ENCODE data around the gene DDX39B.
"Not testable (repeated sequence)": the region's sequence is repeated elsewhere in the genome, so short reads cannot be mapped to it uniquely, and the experiment has no call there.

The DDX39B gene

DNA sequence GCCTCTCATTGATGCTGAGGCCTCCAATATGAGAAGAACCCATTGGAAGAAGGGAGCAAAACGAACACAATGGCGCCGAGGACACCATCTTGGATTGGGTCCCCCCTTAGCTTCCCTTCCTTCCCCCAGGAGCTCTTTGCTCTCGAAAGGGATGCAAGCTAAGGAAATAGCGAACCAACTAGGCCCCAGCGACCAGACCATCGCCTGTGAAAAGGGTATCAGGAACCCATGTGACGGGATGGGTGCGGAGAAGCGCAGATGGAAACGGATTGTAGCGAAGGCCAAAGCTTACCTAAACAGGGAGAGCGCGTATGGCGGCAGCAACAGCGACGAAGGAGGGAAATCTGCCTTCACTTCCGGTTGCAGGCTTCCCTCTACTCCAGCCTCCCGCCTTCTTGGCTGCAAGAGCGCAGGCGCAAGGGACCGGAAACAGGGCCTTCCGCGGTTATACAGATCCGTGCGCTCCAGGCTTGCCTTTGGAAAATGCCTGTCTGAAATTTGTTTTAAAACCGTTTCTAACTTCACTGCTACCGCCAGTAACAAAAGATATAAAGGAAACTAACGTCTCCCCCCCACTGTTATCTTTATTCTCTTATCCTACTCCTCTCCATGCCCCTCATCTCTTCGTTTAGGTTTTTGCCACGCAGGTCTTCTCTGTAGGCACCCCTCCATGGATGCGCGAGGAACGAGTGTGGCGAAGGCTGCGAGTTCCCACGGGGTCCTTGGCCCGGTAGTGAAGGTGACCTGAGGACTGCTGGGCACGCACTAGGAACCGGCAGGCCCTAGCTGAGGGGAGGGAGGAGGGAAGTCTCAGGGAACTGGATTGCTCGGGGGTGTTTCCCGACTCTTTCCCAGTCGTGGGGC is at the start of gene DDX39B:
DDX39B (minus strand) TSS at position 346 of the 864 bp plus-strand sequence. CDS start 1,471 bp downstream, outside the sequence.
- peak; percentile 83 for DNase-seq

DNA sequence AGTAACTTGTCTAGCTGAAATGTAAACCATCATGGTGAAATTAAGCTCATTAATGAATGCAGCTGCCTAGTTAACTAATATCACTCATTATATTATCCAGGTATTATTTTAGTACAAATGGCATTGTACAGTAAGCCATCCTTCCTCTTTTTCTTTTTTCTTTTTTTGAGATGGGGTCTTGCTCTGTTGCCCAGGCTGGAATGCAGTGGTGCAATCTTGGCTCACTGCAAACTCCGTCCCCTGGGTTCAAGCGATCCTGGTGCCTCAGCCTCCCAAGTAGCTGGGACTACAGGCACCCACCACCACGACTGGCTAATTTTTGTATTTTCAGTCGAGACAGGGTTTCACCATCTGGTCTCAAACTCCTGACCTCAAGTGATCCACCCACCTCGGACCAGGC is 48.9 kb upstream of the DDX39B start:
- DNase-seq, result not testable (repeated sequence)

DNA sequence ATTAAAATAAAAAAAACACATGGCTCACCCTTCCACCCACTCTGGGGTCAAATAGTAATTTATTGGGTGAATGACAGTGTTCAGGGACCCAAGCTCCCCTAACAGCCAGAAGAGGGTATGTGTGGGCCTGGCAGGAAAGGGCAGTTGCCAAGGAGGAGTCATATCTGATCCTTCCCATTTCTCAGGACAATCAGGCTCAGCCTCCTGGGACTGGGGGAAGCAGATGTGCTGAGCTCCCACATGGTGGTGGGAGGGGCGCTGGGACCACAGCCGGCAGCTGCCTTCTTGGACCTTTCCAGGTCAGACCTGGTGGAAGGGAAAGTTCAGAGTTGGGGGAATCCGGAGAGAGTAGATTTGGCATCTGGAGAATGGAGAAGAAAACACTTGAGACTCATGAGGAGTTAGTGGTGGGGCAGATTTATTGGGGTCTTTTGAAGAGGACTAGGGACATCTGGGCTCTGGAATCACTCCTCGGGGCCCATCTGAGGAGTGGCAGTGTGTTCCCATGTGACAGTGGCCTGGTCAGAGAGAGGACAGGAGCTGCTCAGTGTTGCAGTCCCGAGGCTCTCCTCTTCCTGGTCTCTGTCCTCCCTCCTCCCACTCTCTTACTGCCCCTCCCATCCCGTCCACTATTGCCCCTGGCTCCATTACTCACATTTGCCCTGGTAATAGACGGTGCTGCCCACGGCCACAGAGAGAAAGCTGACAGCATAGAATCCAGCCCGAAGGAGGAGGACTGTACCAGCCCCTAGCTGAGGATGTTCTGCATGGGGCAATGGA is 47.3 kb upstream of the DDX39B start:
- DNase-seq, result no peak

DNA sequence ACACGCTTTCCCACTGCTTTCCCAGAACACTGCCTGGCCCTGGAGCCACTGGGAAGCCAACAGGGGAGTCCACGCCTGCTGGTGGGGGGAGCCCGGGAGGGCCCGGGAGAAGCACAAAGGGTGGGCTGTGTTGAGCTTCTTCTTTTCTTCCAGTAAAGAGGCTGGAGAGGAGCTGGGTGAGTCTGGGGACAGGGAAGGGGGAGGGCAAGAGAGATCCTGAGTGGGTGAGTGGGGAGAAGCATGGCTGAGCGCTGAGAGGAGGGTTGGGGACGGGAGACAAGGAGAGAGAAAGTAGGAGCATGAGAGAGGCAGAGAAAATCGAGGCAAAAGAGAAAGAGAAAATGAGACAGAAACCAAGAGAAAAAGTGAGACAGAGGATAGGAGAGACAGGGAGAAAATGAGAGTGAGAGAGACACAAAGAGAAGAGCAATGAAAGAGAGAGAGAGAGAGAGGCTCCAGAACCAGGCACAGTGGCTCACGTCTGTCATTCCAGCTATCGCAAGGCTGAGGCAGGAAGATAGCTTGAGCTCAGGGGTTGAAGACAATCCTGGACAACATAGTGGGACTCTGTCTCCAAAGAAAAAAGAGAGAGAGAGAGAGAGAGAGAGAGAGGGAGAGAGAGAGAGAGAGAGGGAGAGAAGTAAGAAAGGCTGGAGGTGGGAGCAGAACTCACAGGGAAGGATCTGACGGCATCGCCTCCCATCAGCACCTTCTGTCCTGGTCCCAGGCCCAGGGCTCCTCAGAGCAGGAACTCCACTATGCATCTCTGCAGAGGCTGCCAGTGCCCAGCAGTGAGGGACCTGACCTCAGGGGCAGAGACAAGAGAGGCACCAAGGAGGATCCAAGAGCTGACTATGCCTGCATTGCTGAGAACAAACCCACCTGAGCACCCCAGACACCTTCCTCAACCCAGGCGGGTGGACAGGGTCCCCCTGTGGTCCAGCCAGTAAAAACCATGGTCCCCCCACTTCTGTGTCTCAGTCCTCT is 46.3 kb upstream of the DDX39B start:
- DNase-seq, result no peak

DNA sequence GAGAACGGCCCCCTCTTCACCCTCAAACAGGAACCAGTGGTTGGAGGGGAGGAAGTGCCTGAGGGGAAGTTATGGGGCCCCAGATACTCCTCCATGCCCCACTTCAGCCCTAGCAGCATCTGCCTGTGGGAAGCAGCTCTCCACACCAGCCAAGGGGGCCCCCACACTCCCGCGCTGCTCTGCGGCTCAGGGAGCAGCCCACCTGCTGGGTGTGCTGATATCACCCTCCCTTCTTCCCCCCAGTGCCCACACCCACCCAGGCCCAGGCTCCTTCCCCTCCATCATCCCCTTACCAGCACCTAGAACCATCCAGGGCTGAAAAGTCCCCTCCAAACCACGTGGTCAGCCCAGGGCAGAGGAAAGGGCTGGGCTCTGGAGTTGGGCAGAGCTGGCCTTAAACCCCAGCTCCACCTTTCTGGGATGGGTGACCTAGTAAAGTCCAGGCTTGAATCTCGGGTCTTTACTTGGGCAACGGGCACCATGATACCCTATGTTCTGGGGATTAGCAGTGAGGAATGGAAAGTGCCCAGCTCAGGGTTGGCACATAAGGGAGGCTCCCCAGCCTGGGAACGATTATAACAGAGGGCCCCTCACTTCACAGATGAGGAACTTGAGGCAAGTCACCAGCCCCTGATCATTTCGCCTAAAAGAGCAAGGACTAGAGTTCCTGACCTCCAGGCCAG is 44.9 kb upstream of the DDX39B start:
- DNase-seq, result no peak

DNA sequence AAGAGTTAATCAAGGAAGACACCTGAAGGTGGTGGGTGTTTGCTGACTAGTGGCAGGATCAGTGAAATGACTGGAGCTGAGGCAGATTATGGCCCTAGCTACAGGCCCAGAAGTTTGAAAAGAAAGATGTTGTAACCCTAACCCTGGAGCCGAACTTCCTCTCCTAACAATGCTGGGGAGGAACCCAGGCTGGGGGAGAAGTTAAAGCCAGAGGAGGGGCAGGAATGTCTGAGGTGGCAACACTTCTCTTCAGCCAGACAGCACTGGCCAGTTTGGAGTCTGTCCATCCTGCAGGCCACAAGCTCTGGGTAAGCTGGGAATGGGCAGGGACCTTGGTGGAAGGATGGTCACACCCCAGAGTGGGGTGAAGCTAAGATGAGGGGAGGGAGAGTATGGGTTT is 44.2 kb upstream of the DDX39B start, which contains the start of gene LST1:
LST1 (plus strand) TSS at position 270 of the 400 bp plus-strand sequence. CDS start 1,023 bp downstream, outside the sequence.
- no peak for DNase-seq

DNA sequence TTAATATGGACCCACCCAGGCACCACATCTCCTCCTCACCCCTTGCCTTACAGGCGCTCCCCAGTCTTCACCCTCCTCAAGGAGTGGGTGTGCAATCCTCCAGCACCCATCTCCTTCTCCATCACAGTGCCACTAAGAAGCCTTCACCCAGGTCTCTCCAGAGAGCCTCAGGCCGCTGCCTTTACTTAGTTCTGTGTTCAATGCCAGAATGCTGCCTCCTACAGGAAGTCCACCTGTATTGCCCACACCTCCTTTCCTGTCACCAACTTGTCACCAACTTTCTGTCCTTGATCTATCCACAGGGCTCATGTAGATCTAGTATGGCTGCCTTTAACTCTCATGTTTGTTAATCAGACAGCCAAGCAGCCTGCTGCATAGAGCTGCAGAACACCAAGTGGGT is 43.7 kb upstream of the DDX39B start:
- no peak for DNase-seq

DNA sequence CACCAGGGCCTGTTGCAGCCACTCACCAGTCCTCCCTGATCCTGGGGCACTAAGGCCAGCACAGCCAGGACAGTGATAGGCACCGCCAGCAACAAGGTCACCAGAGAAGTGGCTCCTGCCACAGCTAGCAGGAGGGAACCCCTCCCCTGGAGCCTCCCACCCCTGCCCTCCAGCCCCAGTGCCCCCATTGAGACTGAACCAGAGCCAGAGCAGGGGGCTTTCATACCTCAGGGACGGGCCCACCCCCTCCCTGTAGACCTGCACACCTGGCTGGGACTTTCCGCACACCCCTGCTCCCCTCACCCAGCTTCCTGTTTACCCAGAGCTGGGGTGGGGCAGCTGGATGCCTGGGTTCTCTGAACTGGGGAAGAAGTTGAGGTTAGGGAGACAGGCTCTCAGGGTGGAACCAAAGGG is 40.4 kb upstream of the DDX39B start, which contains the start of gene LTB:
LTB (minus strand) TSS at position 195 of the 414 bp plus-strand sequence; CDS start at position 188, 7 bp downstream.
- DNase-seq, result no peak

DNA sequence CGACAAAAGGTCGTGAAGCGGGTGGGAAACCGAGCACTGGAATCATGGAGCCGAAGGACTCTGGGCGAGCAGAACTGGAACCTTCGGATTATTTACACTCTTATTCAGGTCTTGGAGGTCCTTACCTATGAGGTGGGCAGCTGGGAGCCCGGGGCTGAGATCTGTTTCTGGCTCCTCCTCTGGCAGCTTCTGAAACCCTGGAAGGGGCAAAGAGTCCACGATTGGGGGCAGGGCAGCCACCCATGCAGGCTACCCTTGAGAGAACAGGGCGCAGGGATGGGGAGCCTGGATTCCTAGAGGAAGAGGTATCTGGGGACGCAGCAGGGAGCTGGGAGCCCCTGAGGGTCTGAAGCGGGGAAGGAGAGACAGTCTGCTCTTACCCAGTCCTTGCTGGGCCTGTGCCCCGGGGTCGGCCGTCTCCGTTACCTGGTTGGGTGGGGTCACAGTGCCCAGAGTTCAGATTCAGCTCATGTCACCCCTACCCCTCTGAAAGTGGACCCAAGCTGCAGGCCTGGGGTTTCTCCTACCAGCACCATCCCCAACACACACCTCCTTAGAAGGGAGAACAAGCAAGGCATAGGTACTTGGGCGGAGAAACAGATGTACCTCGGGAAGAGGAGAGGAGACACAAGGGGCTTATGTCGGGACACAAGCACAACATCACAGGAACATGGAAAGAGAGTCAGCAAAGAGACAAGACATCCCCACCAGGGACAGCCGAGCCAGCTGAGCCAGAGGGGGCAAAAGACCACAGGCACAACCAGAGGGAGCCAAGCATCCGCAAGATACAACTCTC is 39.8 kb upstream of the DDX39B start:
- no peak for DNase-seq

DNA sequence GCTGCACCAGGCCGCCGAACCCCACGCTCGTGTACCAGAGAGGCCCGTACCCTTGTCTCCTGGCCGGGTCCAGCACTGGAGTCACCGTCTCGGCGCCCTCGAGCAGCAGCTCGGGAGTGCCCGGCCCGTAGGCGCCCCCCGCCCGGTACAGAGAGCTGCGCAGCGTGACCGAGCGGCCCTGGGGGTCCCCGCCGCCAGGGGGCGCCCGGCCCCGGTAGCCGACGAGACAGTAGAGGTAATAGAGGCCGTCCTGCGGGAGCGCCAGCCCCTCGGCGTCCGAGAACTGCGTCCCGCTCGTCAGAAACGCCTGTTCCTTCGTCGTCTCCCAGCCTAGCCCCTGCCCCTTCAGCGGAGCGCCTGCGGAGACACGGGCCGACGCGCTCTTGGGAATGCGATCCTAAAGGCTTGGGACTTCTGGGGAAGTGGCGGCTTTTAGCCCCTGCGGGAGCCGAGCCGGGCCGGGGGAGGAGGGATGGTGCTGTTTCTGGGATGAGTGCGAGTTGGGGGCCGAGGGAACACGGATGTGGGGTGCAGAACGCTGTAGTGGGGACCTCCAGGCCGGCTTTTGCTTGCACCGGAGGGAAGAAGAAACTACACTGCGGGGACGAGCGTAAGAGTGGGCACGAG is 39.1 kb upstream of the DDX39B start:
- DNase-seq, result peak; percentile 11

DNA sequence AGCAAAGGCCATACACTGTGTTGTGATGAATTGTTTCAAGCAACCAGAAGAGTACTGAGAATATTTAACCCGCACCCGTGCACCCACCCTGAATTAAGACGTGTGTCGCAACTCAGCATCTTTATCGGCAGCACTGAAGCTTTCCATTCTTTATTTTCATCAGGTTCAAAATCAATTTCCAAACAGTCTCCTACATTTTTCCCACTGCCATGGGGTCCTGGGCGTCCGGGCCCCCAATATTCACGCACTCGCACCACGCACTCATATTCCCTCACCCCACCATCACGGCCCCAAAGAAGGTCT is 38.6 kb upstream of the DDX39B start:
- DNase-seq, result no peak

DNA sequence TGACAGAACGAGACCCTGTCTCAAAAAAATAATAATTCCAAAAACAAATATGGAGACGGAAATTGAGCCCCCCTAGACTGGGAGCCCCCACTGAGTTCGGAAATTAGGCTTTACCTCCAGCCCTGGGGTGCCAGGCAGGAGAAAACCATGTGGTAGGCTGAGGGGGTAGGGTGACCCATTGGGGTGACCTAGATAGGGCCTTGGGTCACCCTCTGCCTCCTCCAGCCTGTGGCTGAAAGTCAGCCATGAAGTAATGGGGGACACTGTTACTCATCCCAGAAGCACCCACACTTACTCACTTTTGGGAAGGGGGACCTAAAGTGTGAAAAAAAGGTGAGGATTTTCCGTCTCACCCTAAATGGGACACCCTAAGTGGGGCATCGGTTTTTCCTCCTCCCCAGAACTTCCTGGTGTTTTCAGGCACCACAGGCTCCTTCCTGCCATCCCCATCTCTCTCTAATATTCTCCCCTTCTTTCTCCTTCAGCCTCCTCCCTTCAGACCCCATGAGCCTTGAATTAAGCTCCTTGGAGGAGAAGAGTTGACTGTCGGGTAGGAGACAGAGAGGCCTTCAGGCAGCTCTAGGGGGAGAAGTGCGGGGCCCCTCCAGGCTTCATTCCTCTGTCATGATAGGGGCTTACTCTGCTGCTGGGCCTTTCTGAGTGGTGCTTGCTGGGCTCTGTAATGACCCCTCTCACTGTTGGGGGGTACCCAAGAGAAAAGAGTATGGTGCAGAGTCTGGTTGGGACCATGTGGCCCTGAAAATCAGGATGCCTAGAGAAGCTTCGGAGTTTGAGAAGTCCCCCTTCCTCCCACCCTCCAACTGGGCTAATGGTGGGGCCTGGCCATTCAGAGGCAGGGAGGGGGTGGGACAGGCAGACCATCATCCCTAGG is 38.0 kb upstream of the DDX39B start:
- DNase-seq, result no peak

DNA sequence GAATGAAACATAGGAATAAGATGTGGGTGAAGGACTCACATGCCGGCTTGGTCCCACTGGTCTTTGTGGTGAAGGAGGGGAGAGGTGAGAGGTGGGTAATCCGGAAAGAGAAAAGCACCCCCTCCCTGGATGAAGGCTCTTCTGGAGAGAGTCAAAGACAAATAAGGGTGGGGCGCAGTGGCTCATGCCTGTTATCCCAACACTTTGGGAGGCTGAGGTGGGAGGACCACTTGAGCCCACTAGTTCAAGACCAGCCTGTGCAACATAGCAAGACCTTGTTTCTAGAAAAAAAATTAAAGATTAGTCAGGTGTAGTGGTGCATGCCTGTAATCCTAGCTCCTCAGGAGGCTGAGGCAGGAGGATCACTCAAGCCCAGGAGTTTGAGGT is 37.3 kb upstream of the DDX39B start:
- DNase-seq, result no peak

DNA sequence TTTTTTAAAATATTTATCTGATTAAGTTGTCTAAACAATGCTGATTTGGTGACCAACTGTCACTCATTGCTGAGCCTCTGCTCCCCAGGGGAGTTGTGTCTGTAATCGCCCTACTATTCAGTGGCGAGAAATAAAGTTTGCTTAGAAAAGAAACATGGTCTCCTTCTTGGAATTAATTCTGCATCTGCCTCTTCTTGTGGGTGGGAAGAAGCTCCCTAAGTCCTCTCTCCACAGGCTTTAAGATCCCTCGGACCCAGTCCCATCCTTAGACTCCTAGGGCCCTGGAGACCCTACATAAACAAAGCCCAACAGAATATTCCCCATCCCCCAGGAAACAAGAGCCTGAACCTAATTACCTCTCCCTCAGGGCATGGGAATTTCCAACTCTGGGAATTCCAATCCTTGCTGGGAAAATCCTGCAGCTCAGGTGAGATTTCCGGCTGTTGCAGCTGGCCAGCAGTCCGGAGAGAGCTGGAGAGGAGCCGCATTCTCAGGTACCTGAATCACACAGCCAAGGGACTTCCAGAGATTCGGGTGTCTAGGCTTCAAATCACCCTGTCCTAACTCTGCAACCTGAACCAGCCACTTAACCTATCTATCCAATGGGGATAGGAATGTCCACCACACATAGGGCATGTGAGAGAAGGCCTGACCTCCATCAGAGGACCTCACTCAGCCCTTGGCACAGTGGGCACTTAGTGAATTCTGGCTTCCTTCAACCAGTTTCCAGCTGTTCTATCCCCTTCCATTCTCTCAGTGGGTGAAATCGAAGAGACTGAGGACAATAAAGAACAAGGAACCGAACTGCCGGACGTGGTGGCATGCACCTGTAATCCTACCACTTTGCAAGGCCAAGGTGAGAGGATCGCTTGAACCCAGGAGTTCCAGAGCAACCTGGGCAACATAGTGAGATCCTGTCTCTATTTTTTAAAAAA is 36.6 kb upstream of the DDX39B start:
- no peak for DNase-seq

DNA sequence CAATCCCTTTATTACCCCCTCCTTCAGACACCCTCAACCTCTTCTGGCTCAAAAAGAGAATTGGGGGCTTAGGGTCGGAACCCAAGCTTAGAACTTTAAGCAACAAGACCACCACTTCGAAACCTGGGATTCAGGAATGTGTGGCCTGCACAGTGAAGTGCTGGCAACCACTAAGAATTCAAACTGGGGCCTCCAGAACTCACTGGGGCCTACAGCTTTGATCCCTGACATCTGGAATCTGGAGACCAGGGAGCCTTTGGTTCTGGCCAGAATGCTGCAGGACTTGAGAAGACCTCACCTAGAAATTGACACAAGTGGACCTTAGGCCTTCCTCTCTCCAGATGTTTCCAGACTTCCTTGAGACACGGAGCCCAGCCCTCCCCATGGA is 35.8 kb upstream of the DDX39B start:
- DNase-seq, result no peak

DNA sequence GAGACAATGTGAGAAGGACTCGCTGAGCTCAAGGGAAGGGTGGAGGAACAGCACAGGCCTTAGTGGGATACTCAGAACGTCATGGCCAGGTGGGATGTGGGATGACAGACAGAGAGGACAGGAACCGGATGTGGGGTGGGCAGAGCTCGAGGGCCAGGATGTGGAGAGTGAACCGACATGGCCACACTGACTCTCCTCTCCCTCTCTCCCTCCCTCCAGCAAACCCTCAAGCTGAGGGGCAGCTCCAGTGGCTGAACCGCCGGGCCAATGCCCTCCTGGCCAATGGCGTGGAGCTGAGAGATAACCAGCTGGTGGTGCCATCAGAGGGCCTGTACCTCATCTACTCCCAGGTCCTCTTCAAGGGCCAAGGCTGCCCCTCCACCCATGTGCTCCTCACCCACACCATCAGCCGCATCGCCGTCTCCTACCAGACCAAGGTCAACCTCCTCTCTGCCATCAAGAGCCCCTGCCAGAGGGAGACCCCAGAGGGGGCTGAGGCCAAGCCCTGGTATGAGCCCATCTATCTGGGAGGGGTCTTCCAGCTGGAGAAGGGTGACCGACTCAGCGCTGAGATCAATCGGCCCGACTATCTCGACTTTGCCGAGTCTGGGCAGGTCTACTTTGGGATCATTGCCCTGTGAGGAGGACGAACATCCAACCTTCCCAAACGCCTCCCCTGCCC is 35.2 kb upstream of the DDX39B start:
- no peak for DNase-seq

DNA sequence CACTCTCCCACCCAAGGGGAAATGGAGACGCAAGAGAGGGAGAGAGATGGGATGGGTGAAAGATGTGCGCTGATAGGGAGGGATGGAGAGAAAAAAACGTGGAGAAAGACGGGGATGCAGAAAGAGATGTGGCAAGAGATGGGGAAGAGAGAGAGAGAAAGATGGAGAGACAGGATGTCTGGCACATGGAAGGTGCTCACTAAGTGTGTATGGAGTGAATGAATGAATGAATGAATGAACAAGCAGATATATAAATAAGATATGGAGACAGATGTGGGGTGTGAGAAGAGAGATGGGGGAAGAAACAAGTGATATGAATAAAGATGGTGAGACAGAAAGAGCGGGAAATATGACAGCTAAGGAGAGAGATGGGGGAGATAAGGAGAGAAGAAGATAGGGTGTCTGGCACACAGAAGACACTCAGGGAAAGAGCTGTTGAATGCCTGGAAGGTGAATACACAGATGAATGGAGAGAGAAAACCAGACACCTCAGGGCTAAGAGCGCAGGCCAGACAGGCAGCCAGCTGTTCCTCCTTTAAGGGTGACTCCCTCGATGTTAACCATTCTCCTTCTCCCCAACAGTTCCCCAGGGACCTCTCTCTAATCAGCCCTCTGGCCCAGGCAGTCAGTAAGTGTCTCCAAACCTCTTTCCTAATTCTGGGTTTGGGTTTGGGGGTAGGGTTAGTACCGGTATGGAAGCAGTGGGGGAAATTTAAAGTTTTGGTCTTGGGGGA is 34.3 kb upstream of the DDX39B start:
- DNase-seq, result no peak

Measured in NCI-H2107 (cell line).